ENCODE data around the gene COLEC12.

Gene COLEC12

DNA sequence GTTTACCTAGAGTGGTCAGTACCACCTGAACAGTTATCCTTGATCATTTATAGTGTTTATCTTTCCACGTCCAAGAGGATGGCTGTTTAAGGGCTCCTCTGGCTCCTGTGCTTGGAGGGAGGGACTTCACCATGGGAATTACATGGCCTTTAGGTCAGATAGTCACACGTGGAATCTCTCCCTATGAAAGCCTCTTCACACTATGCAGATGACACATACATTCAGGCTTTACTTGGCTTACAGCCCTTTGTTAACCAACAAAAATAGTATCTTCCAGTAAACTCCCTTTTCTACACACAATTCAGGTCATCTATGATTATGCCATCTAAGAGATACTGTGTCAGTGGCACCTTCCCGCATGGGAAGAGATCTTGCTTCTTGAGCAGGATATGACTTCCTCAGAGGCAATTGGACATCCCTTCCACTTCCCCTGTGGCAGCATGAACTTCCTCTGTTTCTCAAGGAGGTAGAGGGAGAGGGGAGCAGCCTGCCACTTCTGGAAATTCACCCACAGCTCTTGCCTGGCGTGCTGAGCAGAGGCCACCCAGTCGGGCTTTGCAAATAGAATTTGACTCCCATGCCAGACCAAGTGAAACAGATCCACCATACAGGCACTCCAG, 53.5 kb downstream of the COLEC12 start:
- TF ChIP-seq, protein P1, sequence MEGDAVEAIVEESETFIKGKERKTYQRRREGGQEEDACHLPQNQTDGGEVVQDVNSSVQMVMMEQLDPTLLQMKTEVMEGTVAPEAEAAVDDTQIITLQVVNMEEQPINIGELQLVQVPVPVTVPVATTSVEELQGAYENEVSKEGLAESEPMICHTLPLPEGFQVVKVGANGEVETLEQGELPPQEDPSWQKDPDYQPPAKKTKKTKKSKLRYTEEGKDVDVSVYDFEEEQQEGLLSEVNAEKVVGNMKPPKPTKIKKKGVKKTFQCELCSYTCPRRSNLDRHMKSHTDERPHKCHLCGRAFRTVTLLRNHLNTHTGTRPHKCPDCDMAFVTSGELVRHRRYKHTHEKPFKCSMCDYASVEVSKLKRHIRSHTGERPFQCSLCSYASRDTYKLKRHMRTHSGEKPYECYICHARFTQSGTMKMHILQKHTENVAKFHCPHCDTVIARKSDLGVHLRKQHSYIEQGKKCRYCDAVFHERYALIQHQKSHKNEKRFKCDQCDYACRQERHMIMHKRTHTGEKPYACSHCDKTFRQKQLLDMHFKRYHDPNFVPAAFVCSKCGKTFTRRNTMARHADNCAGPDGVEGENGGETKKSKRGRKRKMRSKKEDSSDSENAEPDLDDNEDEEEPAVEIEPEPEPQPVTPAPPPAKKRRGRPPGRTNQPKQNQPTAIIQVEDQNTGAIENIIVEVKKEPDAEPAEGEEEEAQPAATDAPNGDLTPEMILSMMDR (IDR thresholded peaks at IDR 0.05; ENCODE audit: low read depth, low read length): no peak
- Histone ChIP-seq H3K4me3 (ENCODE audit: low read depth, low read length) (no peak overlapping the region), H3K27me3 (ENCODE audit: insufficient read depth, low read depth, severe bottlenecking) (no peaks in the 10 kb centered on the region), H3K36me3 (no peaks in the 10 kb centered on the region), H3K9me3 (ENCODE audit: severe bottlenecking) (peaks cover 10% of the 10 kb centered on the region), H3K27ac (no peak overlapping the region)
- DNase-seq: no peak

DNA sequence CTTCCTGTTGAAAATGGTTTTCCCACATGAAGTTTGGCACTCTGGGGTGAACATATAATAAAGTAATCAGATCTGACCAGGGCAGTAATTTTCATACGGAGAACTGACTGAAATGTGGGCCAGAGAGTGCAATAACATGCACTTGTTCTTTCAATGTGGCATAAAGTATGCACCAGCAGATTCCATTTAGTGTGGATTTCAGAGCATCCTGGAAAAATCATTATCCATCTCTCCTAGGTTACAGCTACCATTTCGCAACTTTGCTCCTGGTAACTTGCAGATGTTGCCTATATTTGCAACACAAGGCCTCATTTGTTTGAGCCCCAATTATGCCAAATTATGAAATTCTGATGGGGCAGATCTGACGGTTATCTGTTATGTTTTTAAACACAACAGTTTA, 55.4 kb downstream of the COLEC12 start:
- no peaks in the 10 kb centered on the region for H3K27me3 ChIP-seq (ENCODE audit: insufficient read depth, low read depth, severe bottlenecking)
- DNase-seq: no peak
- no peak overlapping the region for H3K4me3 ChIP-seq (ENCODE audit: low read depth, low read length)
- TF ChIP-seq, protein P1 (IDR thresholded peaks at IDR 0.05; ENCODE audit: low read depth, low read length): no peak
- no peak overlapping the region for H3K27ac ChIP-seq
- H3K9me3 ChIP-seq (ENCODE audit: severe bottlenecking): no peaks in the 10 kb centered on the region
- no peaks in the 10 kb centered on the region for H3K36me3 ChIP-seq

DNA sequence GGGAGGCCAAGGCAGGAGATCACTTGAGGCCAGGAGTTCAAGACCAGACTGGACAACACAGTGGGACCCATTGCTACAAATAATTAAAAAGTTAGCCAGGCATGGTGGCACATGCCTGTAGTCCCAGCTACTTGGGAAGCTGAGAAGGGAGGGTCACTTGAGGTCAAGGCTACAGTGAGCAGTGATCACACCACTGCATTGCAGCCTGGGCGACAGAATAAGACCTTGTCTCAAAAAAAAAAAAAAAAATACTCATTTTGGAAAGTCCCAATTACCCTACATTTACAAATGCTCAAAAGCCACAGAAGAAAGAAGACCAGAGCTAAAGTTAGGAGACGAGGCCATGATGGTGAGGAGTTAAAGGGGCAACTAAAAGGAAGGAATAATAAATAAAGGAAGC, 61.9 kb downstream of the COLEC12 start:
- Histone ChIP-seq H3K9me3 (ENCODE audit: severe bottlenecking) (no peaks in the 10 kb centered on the region), H3K27me3 (ENCODE audit: insufficient read depth, low read depth, severe bottlenecking) (no peaks in the 10 kb centered on the region), H3K27ac (no peak overlapping the region), H3K4me3 (ENCODE audit: low read depth, low read length) (no peak overlapping the region), H3K36me3 (no peaks in the 10 kb centered on the region)
- TF ChIP-seq, protein P1 (IDR thresholded peaks at IDR 0.05; ENCODE audit: low read depth, low read length): no peak
- no peak for DNase-seq

DNA sequence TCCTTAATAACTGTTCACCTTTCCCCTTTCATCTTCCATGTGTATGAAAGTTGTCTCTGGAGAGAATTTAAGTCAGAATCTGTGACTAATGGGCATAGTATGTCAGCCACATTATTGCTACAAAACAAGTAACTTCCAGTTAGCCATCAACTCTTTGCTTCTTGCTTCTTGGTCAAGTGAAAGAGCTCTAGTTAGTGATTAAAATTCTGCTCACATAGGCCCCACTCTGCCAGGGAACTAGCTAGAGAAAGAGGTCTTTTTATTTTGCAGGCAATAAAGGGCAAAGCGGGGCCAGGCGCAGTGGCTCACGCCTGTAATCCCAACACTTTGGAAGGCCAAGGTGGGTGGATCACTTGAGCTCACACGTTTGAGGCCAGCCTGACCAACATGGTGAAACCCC, 64.6 kb downstream of the COLEC12 start:
- no peaks in the 10 kb centered on the region for H3K36me3 ChIP-seq
- no peaks in the 10 kb centered on the region for H3K27me3 ChIP-seq (ENCODE audit: insufficient read depth, low read depth, severe bottlenecking)
- TF ChIP-seq, protein P1 (IDR thresholded peaks at IDR 0.05; ENCODE audit: low read depth, low read length): no peak
- no peak overlapping the region for H3K4me3 ChIP-seq (ENCODE audit: low read depth, low read length)
- H3K27ac ChIP-seq: no peak overlapping the region
- H3K9me3 ChIP-seq (ENCODE audit: severe bottlenecking): no peaks in the 10 kb centered on the region
- no peak for DNase-seq

DNA sequence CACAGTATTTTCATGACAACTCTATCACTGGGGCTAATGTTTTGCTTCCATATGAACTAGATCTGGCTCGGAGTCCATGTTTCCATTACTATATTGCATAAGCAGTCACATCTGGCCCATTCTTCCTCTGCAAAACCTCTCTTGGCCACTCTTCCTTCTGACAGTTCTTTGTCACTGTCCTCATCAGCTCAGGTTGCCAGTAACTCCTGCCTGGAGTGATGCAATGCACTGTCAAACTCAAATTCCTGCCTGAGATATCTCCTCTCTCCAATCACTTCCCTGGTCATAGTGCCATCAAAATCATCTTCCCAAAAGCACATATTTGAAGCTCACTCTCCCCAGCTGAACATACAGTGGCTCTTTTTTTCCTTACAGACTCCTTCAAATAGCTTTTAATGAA, 66.1 kb downstream of the COLEC12 start:
- DNase-seq: no peak
- H3K36me3 ChIP-seq: no peaks in the 10 kb centered on the region
- H3K27me3 ChIP-seq (ENCODE audit: insufficient read depth, low read depth, severe bottlenecking): no peaks in the 10 kb centered on the region
- TF ChIP-seq, protein P1 (IDR thresholded peaks at IDR 0.05; ENCODE audit: low read depth, low read length): no peak
- H3K27ac ChIP-seq: no peak overlapping the region
- no peak overlapping the region for H3K4me3 ChIP-seq (ENCODE audit: low read depth, low read length)
- no peaks in the 10 kb centered on the region for H3K9me3 ChIP-seq (ENCODE audit: severe bottlenecking)

DNA sequence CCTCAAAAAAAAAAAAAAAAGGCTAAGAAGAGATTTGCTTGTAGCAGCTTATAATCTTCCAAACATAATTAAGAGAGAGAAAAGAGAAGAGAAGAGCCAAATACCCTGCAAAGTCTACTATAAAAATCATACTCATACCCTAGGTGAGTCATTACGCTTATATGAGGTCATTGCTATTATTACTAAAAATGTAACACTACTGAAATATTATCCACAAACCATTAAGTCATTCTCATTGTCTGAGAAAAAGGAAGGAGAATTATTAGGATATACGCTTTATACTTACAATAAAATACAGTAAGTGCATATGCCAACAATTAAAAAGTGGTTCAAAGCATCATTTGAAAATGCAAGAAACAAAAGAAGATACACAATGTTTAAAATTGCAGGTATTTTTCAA, 66.5 kb downstream of the COLEC12 start:
- Histone ChIP-seq H3K27me3 (ENCODE audit: insufficient read depth, low read depth, severe bottlenecking) (no peaks in the 10 kb centered on the region), H3K27ac (no peak overlapping the region)

More for the DNA sequence above, 66.5 kb downstream of the COLEC12 start:
- Histone ChIP-seq H3K36me3 (no peaks in the 10 kb centered on the region), H3K4me3 (ENCODE audit: low read depth, low read length) (no peak overlapping the region), H3K9me3 (ENCODE audit: severe bottlenecking) (no peaks in the 10 kb centered on the region)
- no peak for DNase-seq
- TF ChIP-seq, protein P1 (IDR thresholded peaks at IDR 0.05; ENCODE audit: low read depth, low read length): no peak
